Stimulated activated CD4-positive, alpha-beta T cell treated with anti-CD3 and anti-CD28 coated beads, Interleukin-1b, Interleukin-23, amount 100 ng/mL, for 4 hours (primary cell): Measurements from ENCODE around the gene OR9A4.

Source experiments
- DNase-seq, 2 donors: peaks; one replicate each; pipeline ENCODE4 v3.0.0-alpha.2; 2020; ENCODE audit warnings: low read depth in 2 of 2

Gene OR9A4

GRCh38 chr7:141946796-141947195, 30.6 kb downstream of the OR9A4 start, which contains the start of gene CLEC5A:
TSS of gene CLEC5A (minus strand) at chr7:141946974. CDS start at chr7:141946292, 682 bp downstream.
- DNase-seq, result no peak

GRCh38 chr7:141949021-141949420, 32.8 kb downstream of the OR9A4 start:
- no peak for DNase-seq

- DNase-seq, result no peak
Measured at GRCh38 chr7:141949451-141949850, 33.3 kb downstream of the OR9A4 start.

GRCh38 chr7:141949911-141950310, 33.7 kb downstream of the OR9A4 start:
- no peak for DNase-seq

GRCh38 chr7:141950806-141951205, 34.6 kb downstream of the OR9A4 start:
- DNase-seq, result no peak

- DNase-seq, result no peak
Measured at GRCh38 chr7:141952461-141952860, 36.3 kb downstream of the OR9A4 start.

GRCh38 chr7:141954334-141954733, 38.1 kb downstream of the OR9A4 start:
- no peak for DNase-seq

- no peak for DNase-seq
Measured at GRCh38 chr7:141956084-141956483, 39.9 kb downstream of the OR9A4 start.

- no peak for DNase-seq
Measured at GRCh38 chr7:141960687-141961422, 44.7 kb downstream of the OR9A4 start.
